Heart right ventricle (tissue), 16 donors: ENCODE results near the gene ZNF219. TPM values are rescaled to one million over a fixed set of nuclear protein-coding genes. Genes with fewer than 3 reads are reported as not detected.

Source experiments
- ATAC-seq, 8 donors: fragments of 200-7000 bp; cut with Tn5 transposase; one replicate each; pipeline ENCODE4 v1.9.1; 2020; ENCODE audit warnings: mild to moderate bottlenecking in 8 of 8, moderate library complexity in 8 of 8, moderate number of reproducible peaks in 1 of 8
- DNase-seq, 2 donors: peaks; one replicate each; pipeline ENCODE4 v3.0.0-alpha.2; 2020
- H3K27ac ChIP-seq, 10 donors: fragments of 200-600 bp; sonication (generic) in 2 of 10; one replicate each; pipeline versions ENCODE4 v1.5.0 to v1.8.0; 2020 to 2022; ENCODE audit warnings: mild to moderate bottlenecking in 3 of 10
- H3K27me3 ChIP-seq, 7 donors: fragments of 200-600 bp; one replicate each; pipeline ENCODE4 v1.8.0; 2021 to 2022; ENCODE audit warnings: mild to moderate bottlenecking in 2 of 7
- H3K36me3 ChIP-seq, 9 donors: fragments of 200-600 bp; sonication (generic) in 1 of 9; one replicate each; pipeline versions ENCODE4 v1.5.0 to v1.8.0; 2020 to 2022; ENCODE audit warnings: mild to moderate bottlenecking in 2 of 9
- H3K4me1 ChIP-seq, 9 donors: fragments of 200-600 bp; sonication (generic) in 1 of 9; one replicate each; pipeline versions ENCODE4 v1.5.0 to v1.8.0; 2020 to 2022; ENCODE audit warnings: mild to moderate bottlenecking in 4 of 9
- H3K4me3 ChIP-seq, 10 donors: fragments of 200-600 bp; sonication (generic) in 2 of 10; one replicate each; pipeline versions ENCODE4 v1.5.0 to v1.8.0; 2020 to 2022; ENCODE audit warnings: mild to moderate bottlenecking in 7 of 10, moderate library complexity in 2 of 10
- H3K9me3 ChIP-seq, 11 donors: fragments of 200-600 bp in 10 of 11; sonication (generic) in 2 of 11; one replicate each; pipeline versions ENCODE4 v1.5.0 to v1.8.0; 2013 to 2022; ENCODE audit warnings: mild to moderate bottlenecking in 2 of 11, control low read depth in 1 of 11, moderate library complexity in 1 of 11
- CTCF ChIP-seq, 9 donors: fragments of 200-600 bp; sonication (generic) in 2 of 9; IDR thresholded peaks; one replicate each; pipeline versions ENCODE4 v1.5.0 to v1.8.0; 2021 to 2022; ENCODE audit warnings: antibody characterized with exemption in 9 of 9, mild to moderate bottlenecking in 5 of 9, moderate library complexity in 1 of 9
- WGBS, 2 donors: extraction: QIAGEN DNeasy Blood & Tissue Kit; methylation state at CpG; one replicate each; pipeline ENCODE4 v1.1.7; 2013; ENCODE audit warnings: inconsistent platforms in 1 of 2; 5-methylcytosine and 5-hydroxymethylcytosine counted together
- intact Hi-C, 10 donors: fragments of 100-400 bp; cut with DNase I; formaldehyde crosslinking; loops; one replicate each; pipeline versions ENCODE4 v1.11.1 to v1.14.2; 2022
- polyA plus RNA-seq, 2 donors: library from polyadenylated mRNA; stranded (reverse); fragments of 200-250 nt; gene quantifications; one replicate each; pipeline ENCODE4 v1.2.3, GENCODE V29; 2013
- total RNA-seq, 10 donors: library from RNA; stranded (reverse); fragmentation: NEBNext Ultra II Directional in 3 of 10; extraction: Animal tissue kit (Norgen Biotek cat#: 25700) in 3 of 10; gene quantifications; one replicate each; pipeline versions ENCODE4 v1.2.1 to v1.2.4, GENCODE V29; 2021 to 2023
- donor health status: Arrhythmogenic right ventricular cardiomyopathy.
- donor health status: ischemic (EF 13 %, LVEDD 7.1; RV severe dilation, severe dysfunction).
- donor health status: healthy with polysubstance abuse.
- donor health status: DM: no; HTN: yes; CAD: no.
- donor health status: DM: no; HTN: no; CAD: no.
- donor health status: ischemic (EF 25% LVEDD 6.9; RV normal size, moderate dysfunction).
- donor health status: ischemic (EF 25% LVEDD 5.7; RV mildly dilated, moderate dysfunction).
- donor health status: healthy.
- donor health status: DM: yes; HTN: yes; CAD: no.
- donor health status: Ischemic cardiomyopathy.
- donor health status: ischemic (EF 35%, LVEDD 5.7; RV mildly dilated, moderate dysfunction).
- donor health status: nonischemic (EF 11% LVEDD 7.7; RV severe dilation, severe dysfunction).
- donor health status: DM: yes; HTN: yes; CAD: no.
- donor health status: PGD.
- donor health status: ischemic (EF 29% LVEDD 5.4; RV normal size, mild dysfunction).
- donor health status: nonischemic (EF 23%, LVEDD 6.1; RV moderate dilation, normal function).

The ZNF219 gene
- total and polyA plus RNA-seq, 12 donors: 22.1 to 58.4 (median 34.6) TPM

GRCh38 chr14:21050597-21050996 lies 47.9 kb downstream of the ZNF219 start:
- H3K36me3 ChIP-seq: no peaks in the 10 kb centered on the region
- H3K27ac ChIP-seq: no peak overlapping the region
- TF ChIP-seq CTCF (IDR thresholded peaks at IDR 0.05): no peak
- H3K4me3 ChIP-seq: no peak overlapping the region
- intact Hi-C loops: loop anchor here in 1 of 10 donors (10.0 kb wide), 1 partner anchor 506 kb away; no protein-coding TSS in a partner anchor
- no peaks in the 10 kb centered on the region for H3K9me3 ChIP-seq
- DNase-seq (no peak), ATAC-seq (no peak)
- WGBS, 2 donors: 87 to 89% methylated on average over 3 of the region's 3 CpGs
- H3K4me1 ChIP-seq: peaks cover 0 to 12% (median 4%) of the 10 kb centered on the region in 9 donors
- no peaks in the 10 kb centered on the region for H3K27me3 ChIP-seq

GRCh38 chr14:21049271-21049673 lies 49.2 kb downstream of the ZNF219 start:
- no peak for ATAC-seq
- WGBS, 2 donors: 82 to 87% methylated on average over 3 of the region's 3 CpGs
- Histone ChIP-seq H3K27me3 (peaks cover 0 to 7% (median 0%) of the 10 kb centered on the region in 7 donors), H3K9me3 (no peaks in the 10 kb centered on the region), H3K4me1 (peaks cover 0 to 16% (median 9%) of the 10 kb centered on the region in 9 donors), H3K4me3 (no peak overlapping the region), H3K27ac (no peak overlapping the region), H3K36me3 (no peaks in the 10 kb centered on the region)
- DNase-seq: no peak
- intact Hi-C loops: loop anchor here in 1 of 10 donors (10.0 kb wide), 1 partner anchor 194 kb away; no protein-coding TSS in a partner anchor
- TF ChIP-seq CTCF (IDR thresholded peaks at IDR 0.05): no peak

GRCh38 chr14:21048638-21049037 lies 49.8 kb downstream of the ZNF219 start:
- no peak overlapping the region for H3K27ac ChIP-seq
- H3K4me1 ChIP-seq: peaks cover 0 to 22% (median 16%) of the 10 kb centered on the region in 9 donors
- no peaks in the 10 kb centered on the region for H3K36me3 ChIP-seq
- DNase-seq: no peak
- intact Hi-C loops: loop anchor here in 1 of 10 donors (10.0 kb wide), 1 partner anchor 194 kb away; no protein-coding TSS in a partner anchor
- WGBS, 2 donors: 31 to 33% methylated on average over 2 of the region's 2 CpGs
- H3K9me3 ChIP-seq: no peaks in the 10 kb centered on the region
- no peak overlapping the region for H3K4me3 ChIP-seq
- peak in 3 of 8 donors; percentile 16 to 31 (median 24) for ATAC-seq
- H3K27me3 ChIP-seq: peaks cover 0 to 7% (median 0%) of the 10 kb centered on the region in 7 donors
- no peak for TF ChIP-seq CTCF (IDR thresholded peaks at IDR 0.05)

- Histone ChIP-seq H3K4me3 (no peak overlapping the region), H3K4me1 (peaks cover 6 to 35% (median 25%) of the 10 kb centered on the region in 9 donors), H3K9me3 (no peaks in the 10 kb centered on the region), H3K27ac (peak overlapping the region in 1 of 10 donors; percentile 3), H3K36me3 (no peaks in the 10 kb centered on the region), H3K27me3 (peaks cover 0 to 7% (median 0%) of the 10 kb centered on the region in 7 donors)
- DNase-seq: no peak
- no peak for ATAC-seq
- intact Hi-C loops: loop anchor here in 1 of 10 donors (10.0 kb wide), 1 partner anchor 193 kb away; no protein-coding TSS in a partner anchor
- 51 to 60% methylated on average over 2 of the region's 2 CpGs for WGBS, 2 donors
- TF ChIP-seq CTCF (IDR thresholded peaks at IDR 0.05): no peak
Observed at GRCh38 chr14:21047378-21047781, 51.1 kb downstream of the ZNF219 start.
